Bone marrow (tissue), 2 donors: ENCODE data around the gene WDR86.
A peak's percentile ranks its signal among the peaks of the same experiment; 100 is the strongest.

Experiments used
- DNase-seq, 2 donors: peaks; one replicate each; lab custom pipeline; 2025; lab: John Stamatoyannopoulos, UW

Gene WDR86, protein sequence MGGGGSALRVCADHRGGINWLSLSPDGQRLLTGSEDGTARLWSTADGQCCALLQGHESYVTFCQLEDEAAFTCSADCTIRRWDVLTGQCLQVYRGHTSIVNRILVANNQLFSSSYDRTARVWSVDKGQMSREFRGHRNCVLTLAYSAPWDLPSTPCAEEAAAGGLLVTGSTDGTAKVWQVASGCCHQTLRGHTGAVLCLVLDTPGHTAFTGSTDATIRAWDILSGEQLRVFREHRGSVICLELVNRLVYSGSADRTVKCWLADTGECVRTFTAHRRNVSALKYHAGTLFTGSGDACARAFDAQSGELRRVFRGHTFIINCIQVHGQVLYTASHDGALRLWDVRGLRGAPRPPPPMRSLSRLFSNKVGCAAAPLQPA

DNA sequence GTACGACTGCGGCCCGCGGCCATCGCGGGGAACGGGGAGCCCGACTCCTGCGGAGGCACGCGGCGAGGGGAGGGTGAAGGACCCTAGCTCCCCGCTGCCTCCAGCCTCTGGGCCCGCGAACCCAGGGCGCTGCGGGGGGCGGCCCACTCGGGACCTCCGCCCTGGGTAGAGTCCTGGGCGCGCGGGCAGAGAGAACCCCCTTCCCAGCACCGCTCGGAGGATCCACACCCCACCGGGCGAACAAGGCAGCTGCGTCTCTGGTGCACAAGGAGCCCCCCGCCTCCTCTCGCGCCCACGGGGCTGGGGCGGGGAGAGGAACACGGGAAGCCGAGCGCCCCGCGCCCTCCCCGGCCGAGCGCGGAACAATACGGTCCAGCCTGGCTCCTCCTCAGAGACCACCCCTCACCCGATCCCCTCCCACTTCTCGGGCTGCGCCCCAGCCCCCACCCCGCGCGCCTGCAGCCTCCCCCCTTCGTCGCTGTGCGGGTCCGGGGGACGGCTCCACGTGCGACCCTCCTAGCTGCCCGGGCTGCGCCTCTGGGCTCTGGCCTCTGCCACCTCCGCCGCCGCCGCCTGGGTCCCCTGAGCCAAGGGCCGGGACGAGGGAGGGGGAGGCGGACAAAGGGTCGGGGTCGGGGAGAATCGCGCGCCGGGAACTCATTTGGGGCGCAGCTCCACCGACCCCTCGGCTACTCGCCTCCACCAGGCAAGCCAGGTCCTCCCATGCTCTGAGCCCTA lies at the start of gene WDR86:
TSS of gene WDR86 (minus strand) at position 372 of the 738 bp plus-strand sequence. CDS start 449 bp downstream, outside the sequence.
- no peak for DNase-seq

DNA sequence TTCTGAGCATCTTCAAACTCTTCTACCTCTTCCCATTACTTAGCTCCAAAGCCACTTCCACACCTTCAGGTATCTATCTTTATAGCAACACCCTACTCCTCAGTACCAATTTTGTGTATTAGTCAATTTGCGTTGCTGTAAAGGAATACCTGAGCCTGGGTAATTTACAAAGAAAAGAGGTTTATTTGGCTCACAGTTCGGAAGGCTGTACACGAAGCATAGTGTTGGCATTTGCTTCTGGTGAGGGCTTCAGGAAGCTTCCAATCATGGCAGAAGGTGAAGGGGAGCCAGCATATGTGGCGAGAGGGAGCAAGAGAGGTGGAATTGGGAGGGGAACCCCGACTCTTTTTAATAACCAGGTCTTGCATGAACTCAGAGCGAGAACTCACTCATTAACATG lies 47.7 kb upstream of the WDR86 start:
- no peak for DNase-seq

- DNase-seq: no peak
These were observed 46.9 kb upstream of the WDR86 start for GRCh38 chr7:151456782-151457181.

GRCh38 chr7:151456276-151456675 lies 46.4 kb upstream of the WDR86 start:
- no peak for DNase-seq

- no peak for DNase-seq
These were observed 45.9 kb upstream of the WDR86 start for GRCh38 chr7:151455690-151456089.

GRCh38 chr7:151454932-151455530 lies 45.2 kb upstream of the WDR86 start:
- no peak for DNase-seq

GRCh38 chr7:151454305-151454704 lies 44.5 kb upstream of the WDR86 start:
- DNase-seq: no peak

DNA sequence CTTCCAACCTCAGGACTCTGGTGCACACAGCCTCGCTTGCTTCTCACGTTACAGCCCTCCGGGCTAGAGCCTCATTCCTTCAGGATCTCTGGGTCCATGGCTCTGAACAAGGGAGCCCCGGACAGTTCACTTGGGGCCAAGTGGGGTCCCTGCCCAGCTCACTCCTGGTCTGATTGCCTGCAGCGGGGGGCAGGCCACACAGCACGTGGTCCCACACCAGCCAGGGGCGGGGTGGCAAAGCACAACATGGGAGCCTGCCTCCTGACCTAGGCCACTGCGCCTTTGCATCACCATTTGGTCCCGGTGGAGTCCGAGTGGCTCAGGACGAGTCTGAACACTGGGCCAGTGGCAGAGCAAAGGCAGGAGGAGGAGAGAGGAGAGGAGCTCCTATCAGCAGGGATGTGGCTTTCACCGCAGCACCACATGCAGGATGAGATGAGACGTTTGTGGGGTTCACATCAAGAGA lies 43.5 kb upstream of the WDR86 start:
- DNase-seq: no peak

DNA sequence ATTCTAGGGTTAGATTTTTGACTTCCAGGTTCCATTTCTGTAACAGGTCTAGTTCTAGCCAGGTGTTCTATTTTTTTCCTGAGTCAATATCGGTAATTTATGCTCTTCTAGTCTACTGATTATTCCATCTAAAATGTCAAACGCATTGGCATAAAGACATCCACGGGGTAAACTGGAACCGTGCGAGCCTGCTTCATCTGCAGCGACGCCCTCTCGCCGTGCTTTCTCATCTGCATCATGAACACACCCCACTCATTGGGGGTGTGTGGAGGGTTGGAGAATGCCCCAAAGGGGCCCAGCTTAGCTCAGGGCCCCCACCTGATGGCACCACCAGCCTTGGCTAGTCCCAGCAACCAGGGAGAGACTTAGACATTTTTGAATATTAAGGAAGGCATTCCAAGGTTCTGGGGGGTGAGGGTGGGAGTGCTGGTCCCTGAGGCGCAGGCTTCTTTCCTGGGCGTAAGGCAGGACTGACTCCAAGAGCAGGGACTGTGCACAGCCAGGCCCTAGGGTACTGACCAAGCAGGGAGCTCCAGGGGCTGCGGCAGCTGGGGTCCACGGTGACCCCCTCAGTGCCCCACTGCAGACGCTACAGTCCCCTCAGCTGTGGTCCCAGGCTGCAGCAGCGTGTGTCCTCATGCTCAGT lies 43.0 kb upstream of the WDR86 start:
- DNase-seq: no peak

GRCh38 chr7:151451626-151452571 lies 42.1 kb upstream of the WDR86 start:
- no peak for DNase-seq

- DNase-seq: no peak
These were observed 41.3 kb upstream of the WDR86 start for GRCh38 chr7:151451156-151451555.

DNA sequence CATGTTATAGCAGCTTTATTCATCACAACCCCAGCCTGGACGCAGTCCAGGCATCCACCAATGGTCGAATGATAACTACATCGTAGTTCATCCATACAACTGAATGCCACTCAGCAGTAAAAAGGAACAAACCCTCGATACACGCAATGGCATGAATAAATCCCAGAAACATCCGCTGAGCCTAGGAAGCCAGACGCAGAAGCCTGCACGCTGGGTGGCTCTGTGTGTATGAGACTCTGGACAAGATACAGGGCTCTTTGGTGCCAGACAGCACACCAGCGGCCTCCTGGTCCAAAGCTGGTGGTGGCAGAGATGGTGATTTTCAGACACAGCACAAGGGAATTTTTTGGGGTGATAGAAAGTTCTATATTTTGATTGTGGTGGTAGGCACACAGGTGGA lies 40.2 kb upstream of the WDR86 start:
- no peak for DNase-seq

DNA sequence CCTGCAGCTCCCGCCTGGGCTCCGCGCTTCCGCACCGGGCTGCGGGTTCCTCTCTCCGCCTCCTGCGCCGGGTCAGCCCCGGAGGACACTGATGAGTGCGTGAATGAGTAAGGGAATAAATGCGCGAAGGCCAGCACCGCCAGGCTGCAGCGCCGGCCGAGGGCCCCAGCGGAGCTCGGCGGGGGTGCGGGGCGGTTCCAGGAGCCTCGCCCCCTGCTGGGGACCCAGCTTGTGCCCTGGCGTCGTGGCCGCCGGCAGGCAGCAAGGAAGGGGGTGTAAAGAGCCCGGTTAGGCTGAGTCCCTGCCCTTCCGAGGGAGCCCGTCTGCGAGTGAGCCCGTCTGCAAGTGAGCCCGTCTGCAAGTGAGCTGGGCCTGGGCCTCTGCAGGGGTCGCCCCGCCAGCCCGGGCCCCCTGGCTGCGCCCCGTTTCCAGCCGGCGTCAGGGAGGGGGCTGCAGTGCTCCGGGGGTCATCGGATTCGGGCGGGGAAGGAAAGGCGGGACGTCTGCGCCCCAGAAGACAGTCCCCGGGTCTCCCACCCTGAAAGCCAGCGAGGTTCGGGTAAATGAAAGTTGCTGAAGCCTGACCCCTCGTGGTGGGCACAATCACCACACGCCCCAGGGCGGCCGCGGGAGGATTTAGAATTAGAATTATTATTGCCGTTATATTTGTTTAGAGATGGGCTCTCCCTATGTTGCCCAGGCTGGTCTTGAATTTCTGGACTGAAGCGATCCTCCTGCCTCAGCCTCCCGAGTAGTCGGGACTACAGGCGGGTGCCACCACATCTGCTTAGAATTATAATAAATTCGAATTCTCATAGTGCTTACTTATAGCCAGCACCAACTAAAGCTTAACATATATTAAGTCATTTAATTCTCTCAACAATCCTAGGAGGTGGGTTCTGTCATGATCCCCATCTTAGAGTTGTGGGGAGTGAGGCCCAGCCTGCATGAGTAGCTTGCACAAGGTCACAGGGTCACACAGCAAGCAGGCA lies 38.7 kb upstream of the WDR86 start:
- peak; percentile 61 to 86 for DNase-seq

DNA sequence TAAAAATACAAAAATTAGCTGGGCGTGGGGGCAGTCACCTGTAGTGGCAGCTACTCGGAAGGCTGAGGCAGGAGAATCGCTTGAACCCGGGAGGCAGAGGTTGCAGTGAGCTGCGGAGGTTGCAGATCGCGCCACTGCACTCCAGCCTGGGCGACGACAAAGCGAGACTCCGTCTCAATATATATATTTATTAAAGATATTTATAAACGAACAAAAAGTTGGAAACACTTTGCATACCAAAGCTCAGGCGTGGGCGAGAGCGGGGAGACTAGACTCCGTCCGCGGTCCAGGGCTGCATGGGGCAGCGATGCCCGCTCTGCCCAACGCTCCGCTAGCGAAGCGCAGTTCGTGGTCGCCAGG lies 38.0 kb upstream of the WDR86 start:
- DNase-seq: no peak

DNA sequence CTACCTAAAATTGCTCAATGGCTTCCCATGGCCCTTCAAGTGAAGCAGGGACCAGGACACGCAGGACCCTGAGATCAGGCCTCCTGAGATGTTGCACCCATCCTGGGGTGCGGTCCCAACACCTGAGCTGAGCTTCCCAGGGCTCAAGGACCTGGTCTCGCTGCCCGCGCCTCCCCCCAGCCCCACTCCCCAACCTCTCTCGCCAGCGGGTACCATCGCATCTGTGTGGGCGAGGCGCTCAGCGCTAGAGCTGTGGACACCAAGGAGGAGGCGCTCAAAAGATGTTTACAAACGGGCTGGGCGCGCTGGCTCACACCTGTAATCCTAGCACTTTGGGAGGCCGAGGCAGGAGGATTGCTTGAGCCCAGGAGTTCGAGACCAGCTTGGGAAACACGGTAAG lies 37.5 kb upstream of the WDR86 start:
- no peak for DNase-seq

- no peak for DNase-seq
These were observed 36.6 kb upstream of the WDR86 start for GRCh38 chr7:151446412-151446811.

GRCh38 chr7:151444632-151445031 lies 34.8 kb upstream of the WDR86 start:
- DNase-seq: no peak

- no peak for DNase-seq
These were observed 33.1 kb upstream of the WDR86 start for GRCh38 chr7:151442776-151443496.

GRCh38 chr7:151440799-151441445 lies 31.1 kb upstream of the WDR86 start:
- DNase-seq: no peak
